Measurements from ENCODE around the gene ZNF724. TPM values are rescaled to one million over a fixed set of nuclear protein-coding genes. Genes with fewer than 3 reads are reported as not detected.
"Not testable (repeated sequence)": the region's sequence is repeated elsewhere in the genome, so short reads cannot be mapped to it uniquely, and the experiment has no call there.

The ZNF724 gene
- total RNA-seq, 1 donor = 15.1 TPM

DNA sequence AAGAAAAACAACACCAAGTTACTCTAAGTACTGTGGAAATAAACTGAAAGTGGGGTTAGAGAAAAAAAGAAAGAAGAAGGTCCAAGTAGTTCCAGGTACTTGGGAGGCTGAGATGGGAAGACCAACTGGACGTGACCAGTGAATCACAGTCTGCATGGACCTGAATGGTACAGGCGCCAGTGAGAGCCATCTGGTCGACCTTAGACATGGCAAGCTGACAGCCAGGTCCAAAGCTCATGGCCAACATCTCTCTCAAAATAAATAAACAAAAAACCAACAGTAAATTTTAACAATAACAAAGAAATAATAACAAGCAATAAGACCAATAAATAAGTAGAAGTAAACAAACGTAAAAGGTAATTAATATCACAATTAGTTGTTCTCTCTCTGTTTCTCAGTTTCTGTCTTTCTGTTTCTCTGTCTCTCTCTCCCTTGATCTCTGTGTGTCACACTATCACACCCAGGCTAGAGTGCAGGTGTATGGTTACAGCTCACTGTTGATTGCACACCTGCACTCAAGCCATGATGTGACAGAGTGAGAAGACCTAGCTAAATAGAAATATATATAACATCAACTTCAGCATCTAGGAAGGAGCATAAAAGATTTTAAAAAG is 31.6 kb upstream of the ZNF724 start:
- no peak overlapping the region for H3K4me3 ChIP-seq (ENCODE audit: low read depth, low read length)
- TF ChIP-seq CTCF (IDR thresholded peaks at IDR 0.05; ENCODE audit: insufficient read depth, low read length) = no peak
- DNase-seq (ENCODE audit: low read depth) = no peak

GRCh38 chr19:23278118-23278517 is 27.9 kb upstream of the ZNF724 start:
- not testable (repeated sequence) for DNase-seq (ENCODE audit: low read depth); H3K4me3 ChIP-seq (ENCODE audit: low read depth, low read length)

- no peak for TF ChIP-seq CTCF (IDR thresholded peaks at IDR 0.05; ENCODE audit: insufficient read depth, low read length)
- peak; percentile 85 for DNase-seq (ENCODE audit: low read depth)
- peak overlapping the region; percentile 95 for H3K4me3 ChIP-seq (ENCODE audit: low read depth, low read length)
Measured at GRCh38 chr19:23273590-23274412, 23.6 kb upstream of the ZNF724 start.

GRCh38 chr19:23273022-23273589 is 22.9 kb upstream of the ZNF724 start:
- DNase-seq (ENCODE audit: low read depth) = peak; percentile 7
- H3K4me3 ChIP-seq (ENCODE audit: low read depth, low read length) = peak overlapping the region; percentile 95
- no peak for TF ChIP-seq CTCF (IDR thresholded peaks at IDR 0.05; ENCODE audit: insufficient read depth, low read length)

GRCh38 chr19:23263870-23264590 is 13.8 kb upstream of the ZNF724 start:
- no peak for TF ChIP-seq CTCF (IDR thresholded peaks at IDR 0.05; ENCODE audit: insufficient read depth, low read length)
- no peak overlapping the region for H3K4me3 ChIP-seq (ENCODE audit: low read depth, low read length)
- DNase-seq (ENCODE audit: low read depth) = no peak

GRCh38 chr19:23263396-23263795 is 13.2 kb upstream of the ZNF724 start:
- DNase-seq (ENCODE audit: low read depth) = no peak
- no peak overlapping the region for H3K4me3 ChIP-seq (ENCODE audit: low read depth, low read length)
- TF ChIP-seq CTCF (IDR thresholded peaks at IDR 0.05; ENCODE audit: insufficient read depth, low read length) = no peak

DNA sequence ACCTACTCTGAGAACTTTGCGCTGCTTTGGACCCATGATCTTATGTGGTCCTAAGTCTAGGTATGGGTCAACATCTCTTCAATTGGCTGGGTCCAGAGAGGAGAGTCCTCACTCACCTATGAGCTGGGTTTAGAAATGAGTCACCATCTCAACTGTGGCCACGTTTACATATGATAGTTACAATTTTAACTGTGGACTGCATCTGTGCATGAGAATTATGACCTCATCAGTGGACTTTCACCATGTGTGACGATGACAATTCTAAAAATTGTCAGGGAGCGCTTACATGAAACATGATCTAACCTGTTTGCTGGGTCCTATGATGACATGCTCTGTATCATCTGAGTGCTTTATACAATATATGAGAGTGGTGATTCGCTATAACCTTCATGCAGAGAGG is 12.7 kb upstream of the ZNF724 start:
- DNase-seq (ENCODE audit: low read depth) = no peak
- H3K4me3 ChIP-seq (ENCODE audit: low read depth, low read length) = no peak overlapping the region
- TF ChIP-seq CTCF (IDR thresholded peaks at IDR 0.05; ENCODE audit: insufficient read depth, low read length) = no peak
